HG02642 (cell line): Measurements from ENCODE around the gene RSPRY1.

Experiments used
- ATAC-seq: cut with Tn5 transposase; IDR thresholded peaks from one replicate; pipeline ENCODE4 v1.9.1; 2021; ENCODE audit warnings: mild to moderate bottlenecking; ENCODE audit not compliant: unreplicated experiment, poor library complexity

The RSPRY1 gene

GRCh38 chr16:57289391-57290257, 103.5 kb downstream of the RSPRY1 start:
- ATAC-seq: no peak
